Esophagus (tissue), 2 donors: Measurements from ENCODE around the gene TRMT1. TPM values are rescaled to one million over a fixed set of nuclear protein-coding genes. Genes with fewer than 3 reads are reported as not detected.

Experiments used
- H3K27ac ChIP-seq, 2 donors: one replicate each; pipeline ENCODE4 v1.5.1; 2013; ENCODE audit warnings: low read depth in 2 of 2, mild to moderate bottlenecking in 2 of 2, inconsistent platforms in 1 of 2, low read length in 1 of 2, moderate library complexity in 1 of 2
- H3K27me3 ChIP-seq, 2 donors: one replicate each; pipeline ENCODE4 v1.6.1; 2013; ENCODE audit warnings: low read length in 2 of 2, control low read depth in 1 of 2, mild to moderate bottlenecking in 1 of 2; ENCODE audit not compliant: insufficient read depth in 2 of 2, control insufficient read depth in 1 of 2
- H3K36me3 ChIP-seq, 2 donors: one replicate each; pipeline ENCODE4 v1.6.1; 2013; ENCODE audit warnings: low read length in 1 of 2; ENCODE audit not compliant: control insufficient read depth in 2 of 2, insufficient read depth in 2 of 2
- H3K4me1 ChIP-seq, 2 donors: one replicate each; pipeline ENCODE4 v1.6.1; 2013; ENCODE audit warnings: low read length in 1 of 2; ENCODE audit not compliant: control insufficient read depth in 2 of 2, insufficient read depth in 2 of 2
- H3K4me3 ChIP-seq, 2 donors: one replicate each; pipeline ENCODE4 v1.5.1; 2013; ENCODE audit warnings: low read length in 2 of 2, mild to moderate bottlenecking in 2 of 2, low read depth in 1 of 2, moderate library complexity in 1 of 2
- H3K9me3 ChIP-seq, 2 donors: one replicate each; pipeline ENCODE4 v1.6.1; 2013; ENCODE audit warnings: mild to moderate bottlenecking in 2 of 2, low read depth in 1 of 2, low read length in 1 of 2, moderate library complexity in 1 of 2; ENCODE audit not compliant: control insufficient read depth in 2 of 2, insufficient read depth in 1 of 2
- whole genome bisulfite sequencing, 2 donors: extraction: QIAGEN DNeasy Blood & Tissue Kit; methylation state at CpG; one replicate each; pipeline ENCODE4 v1.1.7; 2013; 5-methylcytosine and 5-hydroxymethylcytosine counted together
- polyA plus RNA-seq, 2 donors: library from polyadenylated mRNA; stranded (reverse); fragments of 200-250 nt; gene quantifications; one replicate each; pipeline ENCODE4 v1.2.3, GENCODE V29; 2013
- donor health status: healthy with polysubstance abuse.
- donor health status: Bipolar disorder and iron deficiency.

The TRMT1 gene
- polyA plus RNA-seq, 2 donors = 34.0 to 59.5 TPM

GRCh38 chr19:13086341-13086740 is 30.2 kb downstream of the TRMT1 start:
- peak overlapping the region in 1 of 2 donors; percentile 1 for H3K27ac ChIP-seq
- 74 to 83% methylated on average over 2 of the region's 2 CpGs for WGBS, 2 donors
- no peaks in the 10 kb centered on the region for H3K9me3 ChIP-seq
- peaks cover 4 to 40% of the 10 kb centered on the region in 2 donors for H3K36me3 ChIP-seq
- H3K4me3 ChIP-seq = no peak overlapping the region
- peaks cover 0 to 2% of the 10 kb centered on the region in 2 donors for H3K4me1 ChIP-seq
- H3K27me3 ChIP-seq = no peaks in the 10 kb centered on the region

GRCh38 chr19:13085666-13086065 is 30.9 kb downstream of the TRMT1 start:
- H3K27ac ChIP-seq = no peak overlapping the region
- H3K27me3 ChIP-seq = no peaks in the 10 kb centered on the region
- peaks cover 0 to 2% of the 10 kb centered on the region in 2 donors for H3K4me1 ChIP-seq
- no peak overlapping the region for H3K4me3 ChIP-seq
- H3K9me3 ChIP-seq = no peaks in the 10 kb centered on the region
- H3K36me3 ChIP-seq = peaks cover 4 to 40% of the 10 kb centered on the region in 2 donors
- WGBS, 2 donors = 41 to 48% methylated on average over 7 of the region's 7 CpGs

- no peak overlapping the region for H3K27ac ChIP-seq
These were observed 32.9 kb downstream of the TRMT1 start for GRCh38 chr19:13083627-13084026.

GRCh38 chr19:13083008-13083404 is 33.5 kb downstream of the TRMT1 start:
- peaks cover 3 to 19% of the 10 kb centered on the region in 2 donors for H3K4me1 ChIP-seq
- 74 to 75% methylated on average over 7 of the region's 7 CpGs for WGBS, 2 donors
- H3K4me3 ChIP-seq = no peak overlapping the region
- H3K36me3 ChIP-seq = peaks cover 4 to 47% of the 10 kb centered on the region in 2 donors
- H3K27ac ChIP-seq = no peak overlapping the region
- H3K9me3 ChIP-seq = no peaks in the 10 kb centered on the region
- no peaks in the 10 kb centered on the region for H3K27me3 ChIP-seq

More at GRCh38 chr19:13083627-13084026, 32.9 kb downstream of the TRMT1 start:
- Histone ChIP-seq H3K4me3 (no peak overlapping the region), H3K36me3 (peaks cover 4 to 46% of the 10 kb centered on the region in 2 donors), H3K9me3 (no peaks in the 10 kb centered on the region), H3K4me1 (peaks cover 3 to 14% of the 10 kb centered on the region in 2 donors), H3K27me3 (no peaks in the 10 kb centered on the region)
- 87 to 90% methylated on average over 9 of the region's 9 CpGs for WGBS, 2 donors

GRCh38 chr19:13082192-13083007 is 34.1 kb downstream of the TRMT1 start:
- H3K4me1 ChIP-seq = peaks cover 3 to 21% of the 10 kb centered on the region in 2 donors
- no peak overlapping the region for H3K4me3 ChIP-seq
- H3K36me3 ChIP-seq = peaks cover 4 to 46% of the 10 kb centered on the region in 2 donors
- H3K9me3 ChIP-seq = no peaks in the 10 kb centered on the region
- no peaks in the 10 kb centered on the region for H3K27me3 ChIP-seq
- WGBS, 2 donors = 66 to 68% methylated on average over 14 of the region's 14 CpGs
- H3K27ac ChIP-seq = no peak overlapping the region

- 36 to 49% methylated on average over 16 of the region's 16 CpGs for WGBS, 2 donors
- H3K4me1 ChIP-seq = peaks cover 7 to 29% of the 10 kb centered on the region in 2 donors
- no peaks in the 10 kb centered on the region for H3K27me3 ChIP-seq
- H3K9me3 ChIP-seq = no peaks in the 10 kb centered on the region
- H3K36me3 ChIP-seq = peaks cover 4 to 50% of the 10 kb centered on the region in 2 donors
- H3K4me3 ChIP-seq = no peak overlapping the region
- H3K27ac ChIP-seq = peak overlapping the region; percentile 71 to 80
These were observed 37.0 kb downstream of the TRMT1 start for GRCh38 chr19:13079542-13079986.

- no peaks in the 10 kb centered on the region for H3K27me3 ChIP-seq
- peaks cover 4 to 51% of the 10 kb centered on the region in 2 donors for H3K36me3 ChIP-seq
- 45 to 47% methylated on average over 12 of the region's 12 CpGs for WGBS, 2 donors
- H3K4me1 ChIP-seq = peaks cover 7 to 29% of the 10 kb centered on the region in 2 donors
- no peak overlapping the region for H3K4me3 ChIP-seq
- H3K9me3 ChIP-seq = no peaks in the 10 kb centered on the region
- H3K27ac ChIP-seq = peak overlapping the region; percentile 71 to 80
These were observed 37.5 kb downstream of the TRMT1 start for GRCh38 chr19:13078897-13079541.

GRCh38 chr19:13078381-13078780 is 38.2 kb downstream of the TRMT1 start:
- peaks cover 7 to 29% of the 10 kb centered on the region in 2 donors for H3K4me1 ChIP-seq

GRCh38 chr19:13077240-13077639 is 39.3 kb downstream of the TRMT1 start:
- Histone ChIP-seq H3K4me1 (peaks cover 7 to 29% of the 10 kb centered on the region in 2 donors), H3K9me3 (no peaks in the 10 kb centered on the region), H3K4me3 (no peak overlapping the region), H3K27ac (peak overlapping the region; percentile 3 to 35), H3K36me3 (peaks cover 4 to 57% of the 10 kb centered on the region in 2 donors), H3K27me3 (no peaks in the 10 kb centered on the region)
- WGBS, 2 donors = 54% methylated on average over 11 of the region's 11 CpGs

More at GRCh38 chr19:13078381-13078780, 38.2 kb downstream of the TRMT1 start:
- no peaks in the 10 kb centered on the region for H3K27me3 ChIP-seq
- H3K36me3 ChIP-seq = peaks cover 4 to 51% of the 10 kb centered on the region in 2 donors
- H3K9me3 ChIP-seq = no peaks in the 10 kb centered on the region
- peak overlapping the region; percentile 53 to 80 for H3K27ac ChIP-seq
- no peak overlapping the region for H3K4me3 ChIP-seq
- 65% methylated on average over 10 of the region's 10 CpGs for WGBS, 2 donors
